DND-41 (cell line): ENCODE results near the gene ZC2HC1B.

Experiments
- ATAC-seq: fragments of 200-7000 bp; cut with Tn5 transposase; 3 replicates; pipeline ENCODE4 v1.9.1; 2021; ENCODE audit warnings: low read depth; ENCODE audit not compliant: insufficient read depth
- DNase-seq: peaks from one replicate; pipeline ENCODE4 v3.0.0-alpha.2; 2020
- H2AFZ ChIP-seq: 2 replicates; pipeline ENCODE4 v1.6.0; 2012; ENCODE audit warnings: low read depth, low read length
- H3K27ac ChIP-seq: 2 replicates; pipeline ENCODE4 v1.5.1; 2012; ENCODE audit warnings: low read length, inconsistent platforms
- H3K27me3 ChIP-seq: fragments of 200-600 bp; sonication (generic); 2 replicates; pipeline ENCODE4 v1.6.0; 2012; ENCODE audit warnings: low read length, mild to moderate bottlenecking, inconsistent platforms; ENCODE audit not compliant: insufficient read depth, poor library complexity
- H3K36me3 ChIP-seq: 2 replicates; pipeline ENCODE4 v1.5.1; 2012; ENCODE audit warnings: low read length, inconsistent platforms; ENCODE audit not compliant: insufficient read depth
- H3K4me1 ChIP-seq: 2 replicates; pipeline ENCODE4 v1.5.1; 2012; ENCODE audit warnings: mild to moderate bottlenecking, low read length; ENCODE audit not compliant: insufficient read depth
- H3K4me2 ChIP-seq: 2 replicates; pipeline ENCODE4 v1.6.0; 2012; ENCODE audit warnings: mild to moderate bottlenecking, moderate library complexity, low read length, inconsistent platforms; ENCODE audit not compliant: insufficient read depth
- H3K4me3 ChIP-seq, 2 experiments: fragments of 200-600 bp in 1 of 2; shearing (Covaris generic) in 1 of 2; 2 replicates each; pipeline ENCODE4 v1.5.1; 2012 to 2016; ENCODE audit warnings: inconsistent platforms in 2 of 2, low read length in 2 of 2, mild to moderate bottlenecking in 2 of 2, low read depth in 1 of 2, moderate library complexity in 1 of 2
- H3K79me2 ChIP-seq: 2 replicates; pipeline ENCODE4 v1.6.0; 2012; ENCODE audit warnings: low read length, inconsistent platforms; ENCODE audit not compliant: insufficient read depth
- H3K9ac ChIP-seq: 2 replicates; pipeline ENCODE4 v1.6.0; 2012; ENCODE audit warnings: low read depth, mild to moderate bottlenecking, inconsistent platforms, low read length, moderate library complexity
- H3K9me3 ChIP-seq: 2 replicates; pipeline ENCODE4 v1.5.1; 2012; ENCODE audit warnings: low read length, moderate library complexity, mild to moderate bottlenecking, inconsistent platforms; ENCODE audit not compliant: insufficient read depth, severe bottlenecking
- H4K20me1 ChIP-seq: 2 replicates; pipeline ENCODE4 v1.6.0; 2012; ENCODE audit warnings: low read length; ENCODE audit not compliant: insufficient read depth
- EZH2 ChIP-seq: IDR thresholded peaks from 3 replicates; pipeline ENCODE4 v1.6.1; 2012; ENCODE audit warnings: borderline replicate concordance, low read depth, mild to moderate bottlenecking, moderate library complexity, low read length, inconsistent platforms; ENCODE audit not compliant: severe bottlenecking
- TF ChIP-seq, protein P1 (sequence below): IDR thresholded peaks from 2 replicates; pipeline ENCODE4 v1.5.1; 2012; ENCODE audit warnings: borderline replicate concordance, low read length, moderate library complexity, mild to moderate bottlenecking; ENCODE audit not compliant: poor library complexity, severe bottlenecking; ENCODE audit errors: extremely low read depth

The ZC2HC1B gene

DNA sequence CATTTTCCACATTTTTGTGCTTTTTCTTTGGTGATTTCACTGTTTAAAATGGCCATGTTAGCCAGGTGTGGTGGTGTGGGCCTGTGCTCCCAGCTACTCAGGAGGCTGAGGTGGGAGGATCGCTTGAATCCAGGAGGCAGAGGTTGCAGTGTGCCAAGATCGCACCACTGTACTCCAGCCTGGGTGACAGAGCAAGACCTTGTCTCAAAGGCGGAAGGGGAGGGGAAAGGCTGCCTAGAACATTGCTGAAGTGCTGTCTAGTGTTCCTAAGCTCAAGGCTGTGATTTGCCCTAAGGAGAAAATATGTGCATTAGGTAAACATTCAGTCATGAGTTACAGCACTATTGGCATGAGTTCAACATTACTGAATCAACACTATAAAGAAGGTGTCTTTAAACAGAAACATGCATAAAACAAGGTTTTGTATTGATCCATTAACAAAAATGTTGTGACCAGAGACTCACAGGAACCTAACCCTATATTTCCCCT lies 14.0 kb downstream of the ZC2HC1B start:
- Histone ChIP-seq H3K36me3 (no peaks in the 10 kb centered on the region), H2AFZ (no peak overlapping the region), H3K4me1 (no peaks in the 10 kb centered on the region), H3K9ac (no peak overlapping the region), H3K79me2 (no peaks in the 10 kb centered on the region), H3K27me3 (no peaks in the 10 kb centered on the region), H3K27ac (no peak overlapping the region), H4K20me1 (no peaks in the 10 kb centered on the region), H3K9me3 (no peaks in the 10 kb centered on the region), H3K4me3 (no peak overlapping the region), H3K4me2 (no peak overlapping the region)
- DNase-seq (no peak), ATAC-seq (no peak)
- TF ChIP-seq, protein P1, sequence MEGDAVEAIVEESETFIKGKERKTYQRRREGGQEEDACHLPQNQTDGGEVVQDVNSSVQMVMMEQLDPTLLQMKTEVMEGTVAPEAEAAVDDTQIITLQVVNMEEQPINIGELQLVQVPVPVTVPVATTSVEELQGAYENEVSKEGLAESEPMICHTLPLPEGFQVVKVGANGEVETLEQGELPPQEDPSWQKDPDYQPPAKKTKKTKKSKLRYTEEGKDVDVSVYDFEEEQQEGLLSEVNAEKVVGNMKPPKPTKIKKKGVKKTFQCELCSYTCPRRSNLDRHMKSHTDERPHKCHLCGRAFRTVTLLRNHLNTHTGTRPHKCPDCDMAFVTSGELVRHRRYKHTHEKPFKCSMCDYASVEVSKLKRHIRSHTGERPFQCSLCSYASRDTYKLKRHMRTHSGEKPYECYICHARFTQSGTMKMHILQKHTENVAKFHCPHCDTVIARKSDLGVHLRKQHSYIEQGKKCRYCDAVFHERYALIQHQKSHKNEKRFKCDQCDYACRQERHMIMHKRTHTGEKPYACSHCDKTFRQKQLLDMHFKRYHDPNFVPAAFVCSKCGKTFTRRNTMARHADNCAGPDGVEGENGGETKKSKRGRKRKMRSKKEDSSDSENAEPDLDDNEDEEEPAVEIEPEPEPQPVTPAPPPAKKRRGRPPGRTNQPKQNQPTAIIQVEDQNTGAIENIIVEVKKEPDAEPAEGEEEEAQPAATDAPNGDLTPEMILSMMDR: no peak
- no peak for TF ChIP-seq EZH2

DNA sequence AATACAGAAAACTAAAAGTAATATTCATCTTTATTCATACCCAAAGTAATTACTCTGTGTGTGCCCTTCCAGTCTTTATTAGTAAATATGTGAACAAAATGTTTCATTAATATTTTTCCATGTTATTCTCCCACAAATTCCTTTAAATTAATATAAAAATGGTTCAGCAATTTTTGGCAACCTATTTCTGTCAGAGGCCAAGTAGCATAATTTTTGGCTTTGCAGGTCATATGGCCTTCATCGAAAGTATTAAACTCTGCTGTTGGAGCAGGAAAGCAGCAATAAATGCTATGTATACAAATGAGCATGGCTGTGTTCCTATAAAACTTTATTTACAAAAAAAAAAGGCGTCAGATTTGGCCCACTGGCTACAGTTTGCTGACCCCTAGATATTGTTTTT lies 16.1 kb downstream of the ZC2HC1B start:
- Histone ChIP-seq H3K4me2 (no peak overlapping the region), H3K27ac (no peak overlapping the region), H4K20me1 (no peaks in the 10 kb centered on the region), H2AFZ (no peak overlapping the region), H3K79me2 (no peaks in the 10 kb centered on the region), H3K4me3 (no peak overlapping the region), H3K36me3 (no peaks in the 10 kb centered on the region), H3K4me1 (no peaks in the 10 kb centered on the region), H3K9ac (no peak overlapping the region), H3K9me3 (no peaks in the 10 kb centered on the region), H3K27me3 (no peaks in the 10 kb centered on the region)
- TF ChIP-seq, protein P1: no peak
- no peak for TF ChIP-seq EZH2
- ATAC-seq (no peak), DNase-seq (no peak)

DNA sequence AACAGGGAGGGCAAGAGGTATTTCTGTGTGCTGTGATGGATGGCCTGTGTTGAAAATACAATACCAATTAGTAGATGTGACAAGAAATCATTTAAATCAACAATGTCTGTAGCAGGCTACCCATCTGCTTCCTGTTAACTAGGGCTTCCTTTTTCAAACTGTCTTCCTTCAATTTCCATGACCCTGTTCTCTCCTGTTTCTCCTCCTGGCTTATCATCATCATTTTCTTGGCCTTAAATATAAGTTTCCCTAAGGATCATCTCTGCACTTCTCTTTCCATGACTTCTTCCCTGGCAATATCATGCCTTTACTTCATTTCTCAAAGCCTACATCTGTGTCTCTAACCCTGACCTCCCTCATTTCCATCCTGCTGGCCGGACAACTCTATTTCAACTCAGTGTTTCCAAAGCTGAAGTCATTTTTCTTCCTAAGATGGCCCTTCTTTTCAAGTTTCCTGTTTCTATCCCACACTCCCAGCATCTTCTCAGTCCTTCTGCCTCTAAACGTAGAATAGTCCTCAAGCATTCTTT lies 18.2 kb downstream of the ZC2HC1B start:
- Histone ChIP-seq H4K20me1 (no peaks in the 10 kb centered on the region), H3K79me2 (no peaks in the 10 kb centered on the region), H3K4me2 (no peak overlapping the region), H2AFZ (no peak overlapping the region), H3K27ac (no peak overlapping the region), H3K36me3 (no peaks in the 10 kb centered on the region), H3K9ac (no peak overlapping the region), H3K9me3 (no peaks in the 10 kb centered on the region), H3K4me3 (no peak overlapping the region), H3K27me3 (no peaks in the 10 kb centered on the region), H3K4me1 (no peaks in the 10 kb centered on the region)
- DNase-seq: no peak
- no peak for TF ChIP-seq EZH2
- TF ChIP-seq, protein P1: no peak
- ATAC-seq: no peak
